Bronchial epithelial cell (primary cell): ENCODE data around the gene SP9. TPM values are rescaled to one million over a fixed set of nuclear protein-coding genes. Genes with fewer than 3 reads are reported as not detected.
"Not testable (repeated sequence)": the region's sequence is repeated elsewhere in the genome, so short reads cannot be mapped to it uniquely, and the experiment has no call there.

ENCODE experiments used
- DNase-seq: peaks from one replicate; pipeline ENCODE4 v3.0.0-alpha.2; 2010; ENCODE audit warnings: low read depth
- FAIRE-seq: peaks from 2 replicates; lab custom pipeline; 2011; peaks lifted over from hg19 to GRCh38; lab: Jason Lieb, UNC
- H3K27me3 ChIP-seq: 2 replicates; pipeline ENCODE4 v1.5.1; 2011; ENCODE audit warnings: low read length; ENCODE audit not compliant: control insufficient read depth, insufficient read depth
- H3K36me3 ChIP-seq: 2 replicates; pipeline ENCODE4 v1.5.1; 2011; ENCODE audit warnings: low read length; ENCODE audit not compliant: control insufficient read depth, insufficient read depth
- H3K4me3 ChIP-seq: 2 replicates; pipeline ENCODE4 v1.5.1; 2011; ENCODE audit warnings: mild to moderate bottlenecking, low read depth, low read length, control low read depth
- total RNA-seq: library from RNA; depleted of rRNA; stranded (reverse); fragments of >200 nt; gene quantifications from 2 replicates; pipeline ENCODE4 v1.2.1, GENCODE V29; 2014
- TF ChIP-seq, protein P1 (sequence below): IDR thresholded peaks from 2 replicates; pipeline ENCODE4 v1.5.1; 2011; ENCODE audit warnings: mild to moderate bottlenecking, moderate library complexity, low read length, control low read depth, inconsistent platforms; ENCODE audit not compliant: insufficient read depth, severe bottlenecking

The SP9 gene
- total RNA-seq, 1 donor from 2014 or later: not detected

- peaks cover 2% of the 10 kb centered on the region for H3K36me3 ChIP-seq
- no peaks in the 10 kb centered on the region for H3K27me3 ChIP-seq
- FAIRE-seq (no peak), DNase-seq (no peak)
- no peak overlapping the region for H3K4me3 ChIP-seq
- TF ChIP-seq, protein P1, sequence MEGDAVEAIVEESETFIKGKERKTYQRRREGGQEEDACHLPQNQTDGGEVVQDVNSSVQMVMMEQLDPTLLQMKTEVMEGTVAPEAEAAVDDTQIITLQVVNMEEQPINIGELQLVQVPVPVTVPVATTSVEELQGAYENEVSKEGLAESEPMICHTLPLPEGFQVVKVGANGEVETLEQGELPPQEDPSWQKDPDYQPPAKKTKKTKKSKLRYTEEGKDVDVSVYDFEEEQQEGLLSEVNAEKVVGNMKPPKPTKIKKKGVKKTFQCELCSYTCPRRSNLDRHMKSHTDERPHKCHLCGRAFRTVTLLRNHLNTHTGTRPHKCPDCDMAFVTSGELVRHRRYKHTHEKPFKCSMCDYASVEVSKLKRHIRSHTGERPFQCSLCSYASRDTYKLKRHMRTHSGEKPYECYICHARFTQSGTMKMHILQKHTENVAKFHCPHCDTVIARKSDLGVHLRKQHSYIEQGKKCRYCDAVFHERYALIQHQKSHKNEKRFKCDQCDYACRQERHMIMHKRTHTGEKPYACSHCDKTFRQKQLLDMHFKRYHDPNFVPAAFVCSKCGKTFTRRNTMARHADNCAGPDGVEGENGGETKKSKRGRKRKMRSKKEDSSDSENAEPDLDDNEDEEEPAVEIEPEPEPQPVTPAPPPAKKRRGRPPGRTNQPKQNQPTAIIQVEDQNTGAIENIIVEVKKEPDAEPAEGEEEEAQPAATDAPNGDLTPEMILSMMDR: peak; percentile 23
These were observed 15.3 kb downstream of the SP9 start for GRCh38 chr2:174350018-174350417.

- FAIRE-seq: no peak
- TF ChIP-seq, protein P1: no peak
- Histone ChIP-seq H3K4me3 (no peak overlapping the region), H3K36me3 (peaks cover 2% of the 10 kb centered on the region), H3K27me3 (no peaks in the 10 kb centered on the region)
- no peak for DNase-seq
These were observed 15.9 kb downstream of the SP9 start for GRCh38 chr2:174350593-174351181.

GRCh38 chr2:174353004-174353403 is 18.2 kb downstream of the SP9 start:
- TF ChIP-seq, protein P1: no peak
- DNase-seq: no peak
- no peak for FAIRE-seq
- Histone ChIP-seq H3K4me3 (no peak overlapping the region), H3K27me3 (no peaks in the 10 kb centered on the region), H3K36me3 (peaks cover 2% of the 10 kb centered on the region)

DNA sequence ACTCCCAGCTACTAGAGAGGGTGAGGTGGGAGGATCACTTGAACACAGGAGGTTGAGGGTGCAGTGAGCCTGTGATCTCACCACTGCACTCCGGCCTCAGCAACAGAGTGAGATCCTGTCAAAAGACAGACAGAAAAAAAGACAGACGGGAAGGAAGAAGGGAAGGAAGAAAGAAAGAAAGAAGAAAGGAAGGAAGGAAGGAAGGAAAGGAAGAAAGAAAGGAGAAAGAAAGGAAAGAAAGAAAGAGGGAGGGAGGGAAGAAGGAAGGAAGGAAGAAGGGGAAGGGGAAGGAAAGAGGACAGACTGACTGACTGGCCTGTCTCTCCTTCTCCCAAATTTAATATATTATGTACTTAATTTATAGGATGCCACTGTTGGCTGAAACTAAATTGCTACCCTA is 21.6 kb downstream of the SP9 start:
- Histone ChIP-seq H3K4me3 (no peak overlapping the region), H3K27me3 (no peaks in the 10 kb centered on the region), H3K36me3 (no peaks in the 10 kb centered on the region)
- TF ChIP-seq, protein P1: no peak
- DNase-seq: no peak
- FAIRE-seq: no peak

DNA sequence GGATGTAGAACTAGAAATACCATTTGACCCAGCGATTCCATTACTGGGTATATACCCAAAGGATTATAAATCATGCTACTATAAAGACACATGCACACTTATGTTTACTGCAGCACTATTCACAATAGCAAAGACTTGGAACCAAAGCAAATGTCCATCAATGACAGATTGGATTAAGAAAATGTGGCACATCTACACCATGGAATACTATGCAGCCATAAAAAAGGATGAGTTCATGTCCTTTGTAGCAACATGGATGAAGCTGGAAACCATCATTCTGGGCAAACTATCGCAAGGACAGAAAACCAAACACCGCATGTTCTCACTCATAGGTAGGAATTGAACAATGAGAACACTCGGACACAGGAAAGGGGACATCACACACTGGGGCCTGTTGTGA is 24.9 kb downstream of the SP9 start:
- FAIRE-seq, H3K36me3 ChIP-seq, H3K4me3 ChIP-seq, H3K27me3 ChIP-seq, DNase-seq: not testable (repeated sequence)

GRCh38 chr2:174362949-174363348 is 28.2 kb downstream of the SP9 start:
- Histone ChIP-seq H3K4me3 (no peak overlapping the region), H3K36me3 (peaks cover 1% of the 10 kb centered on the region), H3K27me3 (no peaks in the 10 kb centered on the region)
- DNase-seq: no peak
- no peak for FAIRE-seq
- TF ChIP-seq, protein P1: no peak

GRCh38 chr2:174363492-174364225 is 28.9 kb downstream of the SP9 start:
- H3K36me3 ChIP-seq, H3K27me3 ChIP-seq, DNase-seq, H3K4me3 ChIP-seq, FAIRE-seq: not testable (repeated sequence)
